Right lung (tissue), 5 donors: ENCODE data around the gene SFI1. TPM values are rescaled to one million over a fixed set of nuclear protein-coding genes. Genes with fewer than 3 reads are reported as not detected.

Experiments
- DNase-seq, 2 donors: peaks; one replicate each; pipeline ENCODE4 v3.0.0-alpha.2; 2013
- polyA plus RNA-seq, 5 donors: library from polyadenylated mRNA; unstranded; fragments of 120-200 nt; gene quantifications; one replicate each; pipeline versions ENCODE4 v1.2.1 to v1.2.3, GENCODE V29; 2013; ENCODE audit warnings: inconsistent platforms in 1 of 5, low replicate concordance in 1 of 5; ENCODE audit not compliant: insufficient read length in 5 of 5, insufficient read depth in 1 of 5

The SFI1 gene
- polyA plus RNA-seq, 5 donors = 28.9 to 37.5 (median 30.5) TPM

DNA sequence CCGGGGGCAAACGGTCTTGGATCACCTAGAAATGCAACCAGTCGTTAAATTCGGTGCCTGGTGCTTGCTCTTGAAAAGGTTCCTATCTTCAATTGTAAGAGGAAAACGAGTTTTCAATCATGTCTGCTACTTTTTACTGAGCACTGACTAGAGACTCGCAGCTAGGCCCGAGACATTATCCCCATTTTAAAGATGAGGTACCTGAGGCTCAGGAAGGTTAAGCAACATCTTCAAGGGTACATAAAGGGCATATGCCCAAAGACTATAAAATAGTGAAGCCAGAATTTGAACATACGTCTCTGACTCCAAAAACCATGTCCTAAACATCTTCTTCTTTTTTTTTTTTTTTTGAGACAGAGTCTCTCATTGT, 166.3 kb downstream of the SFI1 start:
- DNase-seq = no peak

Other genes starting within 250 kb of the SFI1 start
- gene PIK3IP1, start 204.0 kb upstream of the SFI1 start, polyA plus RNA-seq = 10 to 100 TPM; 11.5 to 13.2 (median 12.0) TPM
- 10 to 100 TPM; 58.9 to 76.5 (median 65.2) TPM for gene PATZ1, start 150.2 kb upstream of the SFI1 start, polyA plus RNA-seq
- 10 to 100 TPM; 68.9 to 85.8 (median 73.5) TPM for gene DRG1, start 96.9 kb upstream of the SFI1 start, polyA plus RNA-seq
- 10 to 100 TPM; 39.7 to 50.2 (median 45.6) TPM for gene EIF4ENIF1, start 6.7 kb upstream of the SFI1 start, polyA plus RNA-seq
- gene PISD, start 165.7 kb downstream of the SFI1 start, polyA plus RNA-seq = 10 to 100 TPM; 21.4 to 27.8 (median 27.1) TPM